ENCODE results near the gene C1QTNF8.

GRCh38 chr16:1056196-1056595 lies 39.8 kb downstream of the C1QTNF8 start:
- no peak for TF ChIP-seq POLR2A (IDR thresholded peaks at IDR 0.05; ENCODE audit: low read depth, low read length)
- TF ChIP-seq POLR2AphosphoS5 (IDR thresholded peaks at IDR 0.05; ENCODE audit: low read depth, low read length): no peak

Data from GM12892 (cell line).